K562 (cell line): Measurements from ENCODE around the gene LGALS16.

Experiments
- ARID1B ChIP-seq: fragments of 450-650 bp; IDR thresholded peaks from 2 replicates; pipeline ENCODE4 v1.6.1; 2016; ENCODE audit warnings: antibody characterized with exemption, mild to moderate bottlenecking, inconsistent platforms
- BACH1 ChIP-seq: fragments of 200-800 bp; sonication (Bioruptor generic); IDR thresholded peaks from 2 replicates; pipeline ENCODE4 v1.6.1; 2016; ENCODE audit warnings: missing genetic modification characterization, missing compliant biosample characterization
- BHLHE40 ChIP-seq: IDR thresholded peaks from 2 replicates; pipeline ENCODE4 v1.6.1; 2011; ENCODE audit warnings: low read length, improper control_type of control experiment
- CCAR2 ChIP-seq: fragments of 200-400 bp; formaldehyde crosslinking; IDR thresholded peaks from 2 replicates; pipeline ENCODE4 v1.6.1; 2017; ENCODE audit warnings: mild to moderate bottlenecking, low read depth, low read length
- GTF2F1 ChIP-seq: IDR thresholded peaks from 2 replicates; pipeline ENCODE4 v1.6.1; 2011; ENCODE audit warnings: low read depth, low read length, improper control_type of control experiment
- KDM1A ChIP-seq, 2 experiments: fragments of 450-650 bp; IDR thresholded peaks; 2 replicates each; pipeline ENCODE4 v1.6.1; 2016; ENCODE audit warnings: mild to moderate bottlenecking in 2 of 2
- RFX5 ChIP-seq: IDR thresholded peaks from 2 replicates; pipeline ENCODE4 v1.6.1; 2011; ENCODE audit warnings: low read depth, mild to moderate bottlenecking, improper control_type of control experiment, low read length
- TAF7 ChIP-seq: fragments of 450-650 bp; IDR thresholded peaks from 2 replicates; pipeline ENCODE4 v1.6.1; 2016; ENCODE audit warnings: missing genetic modification characterization, missing compliant biosample characterization
- TF ChIP-seq, protein P1 (sequence below): sonication (generic); formaldehyde crosslinking; IDR thresholded peaks from 2 replicates; pipeline ENCODE4 v1.8.0; 2022; ENCODE audit warnings: mild to moderate bottlenecking, low read depth, missing genetic modification reagents
- TF ChIP-seq, protein P2 (sequence below), 3 experiments: IDR thresholded peaks in 2 of 3; conservative IDR thresholded peaks in 1 of 3; 2 replicates each; pipeline ENCODE4 v1.5.1; 2011 to 2012; ENCODE audit warnings: low read length in 3 of 3, mild to moderate bottlenecking in 3 of 3, control low read depth in 2 of 3, improper control_type of control experiment in 1 of 3, inconsistent platforms in 1 of 3, low read depth in 1 of 3, mixed read lengths in 1 of 3, moderate library complexity in 1 of 3; ENCODE audit not compliant: insufficient read depth in 2 of 3
- TF ChIP-seq, protein P3 (sequence below): sonication (generic); formaldehyde crosslinking; IDR thresholded peaks from 2 replicates; pipeline ENCODE4 v1.8.1; 2022; ENCODE audit warnings: missing genetic modification reagents
- TF ChIP-seq, protein P4 (sequence below): fragments of 250-450 bp; sonication (Bioruptor Pico); IDR thresholded peaks from 2 replicates; pipeline ENCODE4 v1.8.0; 2021; ENCODE audit warnings: mild to moderate bottlenecking, moderate library complexity

DNA sequence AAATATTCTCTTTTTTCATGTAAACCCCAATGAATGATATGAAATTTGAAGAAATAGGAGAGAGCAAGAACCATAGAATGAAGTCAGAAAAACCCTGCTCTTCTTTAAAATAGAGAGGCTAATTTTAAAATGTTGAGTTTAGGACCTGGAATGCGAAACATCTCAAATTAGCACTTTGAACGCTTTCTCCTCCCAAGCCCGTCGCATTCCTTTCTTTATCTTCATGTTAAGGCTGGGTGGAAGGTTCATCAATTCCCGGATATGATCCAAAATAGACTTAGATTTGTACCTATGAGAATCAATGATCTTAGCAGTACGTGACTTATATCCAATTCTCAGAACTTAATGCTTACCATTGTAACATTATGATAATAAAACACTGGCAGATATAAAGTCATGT, 24.1 kb upstream of the LGALS16 start:
- TF ChIP-seq RFX5 (no peak), CCAR2 (no peak), KDM1A (IDR thresholded peaks at IDR 0.05) (no peak), GTF2F1 (no peak), ARID1B (no peak), TAF7 (tag) (no peak), BACH1 (no peak), BHLHE40 (no peak)
- TF ChIP-seq, protein P1, sequence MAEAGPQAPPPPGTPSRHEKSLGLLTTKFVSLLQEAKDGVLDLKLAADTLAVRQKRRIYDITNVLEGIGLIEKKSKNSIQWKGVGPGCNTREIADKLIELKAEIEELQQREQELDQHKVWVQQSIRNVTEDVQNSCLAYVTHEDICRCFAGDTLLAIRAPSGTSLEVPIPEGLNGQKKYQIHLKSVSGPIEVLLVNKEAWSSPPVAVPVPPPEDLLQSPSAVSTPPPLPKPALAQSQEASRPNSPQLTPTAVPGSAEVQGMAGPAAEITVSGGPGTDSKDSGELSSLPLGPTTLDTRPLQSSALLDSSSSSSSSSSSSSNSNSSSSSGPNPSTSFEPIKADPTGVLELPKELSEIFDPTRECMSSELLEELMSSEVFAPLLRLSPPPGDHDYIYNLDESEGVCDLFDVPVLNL, result no peak
- TF ChIP-seq, protein P2, sequence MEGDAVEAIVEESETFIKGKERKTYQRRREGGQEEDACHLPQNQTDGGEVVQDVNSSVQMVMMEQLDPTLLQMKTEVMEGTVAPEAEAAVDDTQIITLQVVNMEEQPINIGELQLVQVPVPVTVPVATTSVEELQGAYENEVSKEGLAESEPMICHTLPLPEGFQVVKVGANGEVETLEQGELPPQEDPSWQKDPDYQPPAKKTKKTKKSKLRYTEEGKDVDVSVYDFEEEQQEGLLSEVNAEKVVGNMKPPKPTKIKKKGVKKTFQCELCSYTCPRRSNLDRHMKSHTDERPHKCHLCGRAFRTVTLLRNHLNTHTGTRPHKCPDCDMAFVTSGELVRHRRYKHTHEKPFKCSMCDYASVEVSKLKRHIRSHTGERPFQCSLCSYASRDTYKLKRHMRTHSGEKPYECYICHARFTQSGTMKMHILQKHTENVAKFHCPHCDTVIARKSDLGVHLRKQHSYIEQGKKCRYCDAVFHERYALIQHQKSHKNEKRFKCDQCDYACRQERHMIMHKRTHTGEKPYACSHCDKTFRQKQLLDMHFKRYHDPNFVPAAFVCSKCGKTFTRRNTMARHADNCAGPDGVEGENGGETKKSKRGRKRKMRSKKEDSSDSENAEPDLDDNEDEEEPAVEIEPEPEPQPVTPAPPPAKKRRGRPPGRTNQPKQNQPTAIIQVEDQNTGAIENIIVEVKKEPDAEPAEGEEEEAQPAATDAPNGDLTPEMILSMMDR (IDR thresholded peaks at IDR 0.05 in 2 of 3, conservative IDR thresholded peaks at IDR 0.05 in 1 of 3; ENCODE audit: insufficient read depth in 2 of 3, low read depth in 1 of 3, low read length in 3 of 3), result no peak
- TF ChIP-seq, protein P3, sequence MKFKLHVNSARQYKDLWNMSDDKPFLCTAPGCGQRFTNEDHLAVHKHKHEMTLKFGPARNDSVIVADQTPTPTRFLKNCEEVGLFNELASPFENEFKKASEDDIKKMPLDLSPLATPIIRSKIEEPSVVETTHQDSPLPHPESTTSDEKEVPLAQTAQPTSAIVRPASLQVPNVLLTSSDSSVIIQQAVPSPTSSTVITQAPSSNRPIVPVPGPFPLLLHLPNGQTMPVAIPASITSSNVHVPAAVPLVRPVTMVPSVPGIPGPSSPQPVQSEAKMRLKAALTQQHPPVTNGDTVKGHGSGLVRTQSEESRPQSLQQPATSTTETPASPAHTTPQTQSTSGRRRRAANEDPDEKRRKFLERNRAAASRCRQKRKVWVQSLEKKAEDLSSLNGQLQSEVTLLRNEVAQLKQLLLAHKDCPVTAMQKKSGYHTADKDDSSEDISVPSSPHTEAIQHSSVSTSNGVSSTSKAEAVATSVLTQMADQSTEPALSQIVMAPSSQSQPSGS (CRISPR knock-in tag), result no peak
- TF ChIP-seq, protein P4, sequence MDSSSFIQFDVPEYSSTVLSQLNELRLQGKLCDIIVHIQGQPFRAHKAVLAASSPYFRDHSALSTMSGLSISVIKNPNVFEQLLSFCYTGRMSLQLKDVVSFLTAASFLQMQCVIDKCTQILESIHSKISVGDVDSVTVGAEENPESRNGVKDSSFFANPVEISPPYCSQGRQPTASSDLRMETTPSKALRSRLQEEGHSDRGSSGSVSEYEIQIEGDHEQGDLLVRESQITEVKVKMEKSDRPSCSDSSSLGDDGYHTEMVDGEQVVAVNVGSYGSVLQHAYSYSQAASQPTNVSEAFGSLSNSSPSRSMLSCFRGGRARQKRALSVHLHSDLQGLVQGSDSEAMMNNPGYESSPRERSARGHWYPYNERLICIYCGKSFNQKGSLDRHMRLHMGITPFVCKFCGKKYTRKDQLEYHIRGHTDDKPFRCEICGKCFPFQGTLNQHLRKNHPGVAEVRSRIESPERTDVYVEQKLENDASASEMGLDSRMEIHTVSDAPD (CRISPR knock-in tag), result no peak
